Measurements from ENCODE around the gene TRIM72.

TRIM72 gene

DNA sequence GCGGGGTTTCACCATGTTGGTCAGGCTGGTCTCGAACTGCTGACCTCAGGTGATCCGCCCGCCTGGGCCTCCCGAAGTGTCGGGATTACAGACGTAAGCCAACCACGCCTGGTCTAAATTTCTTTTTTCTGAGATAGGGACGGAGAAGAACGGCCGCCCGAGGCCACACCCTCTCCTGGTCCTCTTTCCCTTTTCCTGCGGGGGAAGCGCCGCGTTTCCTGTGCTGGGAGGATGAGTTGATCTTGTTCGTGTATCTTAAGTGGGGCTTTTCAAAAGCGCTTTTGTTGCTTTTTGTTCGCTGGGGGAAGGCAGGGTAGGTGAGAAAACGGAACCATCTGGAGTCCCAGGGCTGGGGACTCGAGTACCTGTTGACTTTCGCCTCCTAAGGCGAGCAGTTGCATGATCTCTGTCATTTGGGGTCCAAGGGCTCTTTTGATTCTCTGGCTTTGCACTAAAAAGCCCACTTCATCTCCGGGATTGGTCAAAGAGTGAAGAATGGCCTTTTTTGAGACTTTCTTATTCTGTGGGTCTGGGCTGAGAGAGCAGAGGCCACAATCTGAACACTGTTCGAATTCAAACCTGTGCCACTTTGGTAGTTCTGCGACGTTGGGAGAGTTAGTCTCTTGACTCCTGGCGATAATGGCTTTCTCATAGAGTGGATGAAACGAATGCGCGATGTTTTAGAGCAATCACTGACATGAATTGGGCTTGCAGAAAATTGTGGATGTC, 32.7 kb upstream of the TRIM72 start:
- H3K4me3 ChIP-seq (ENCODE audit: low read depth, low read length) = peak overlapping the region; percentile 95
- no peak for TF ChIP-seq CTCF (IDR thresholded peaks at IDR 0.05; ENCODE audit: low read depth, low read length)

GRCh38 chr16:31182391-31182790, 31.5 kb upstream of the TRIM72 start:
- peak overlapping the region; percentile 95 for H3K4me3 ChIP-seq (ENCODE audit: low read depth, low read length)
- TF ChIP-seq CTCF (IDR thresholded peaks at IDR 0.05; ENCODE audit: low read depth, low read length) = no peak

- H3K4me3 ChIP-seq (ENCODE audit: low read depth, low read length) = no peak overlapping the region
- TF ChIP-seq CTCF (IDR thresholded peaks at IDR 0.05; ENCODE audit: low read depth, low read length) = no peak
Observed at GRCh38 chr16:31183432-31184428, 30.2 kb upstream of the TRIM72 start.

DNA sequence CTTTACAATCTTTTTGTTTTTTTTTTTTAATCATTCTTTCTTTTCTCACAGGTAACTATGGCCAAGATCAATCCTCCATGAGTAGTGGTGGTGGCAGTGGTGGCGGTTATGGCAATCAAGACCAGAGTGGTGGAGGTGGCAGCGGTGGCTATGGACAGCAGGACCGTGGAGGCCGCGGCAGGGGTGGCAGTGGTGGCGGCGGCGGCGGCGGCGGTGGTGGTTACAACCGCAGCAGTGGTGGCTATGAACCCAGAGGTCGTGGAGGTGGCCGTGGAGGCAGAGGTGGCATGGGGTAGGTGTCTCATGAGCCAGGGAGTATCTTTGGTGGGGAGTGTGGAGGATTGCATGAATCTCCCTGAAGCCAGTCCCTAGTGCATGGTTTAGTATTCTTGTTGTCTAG, 29.0 kb upstream of the TRIM72 start:
- H3K4me3 ChIP-seq (ENCODE audit: low read depth, low read length) = no peak overlapping the region
- TF ChIP-seq CTCF (IDR thresholded peaks at IDR 0.05; ENCODE audit: low read depth, low read length) = no peak

DNA sequence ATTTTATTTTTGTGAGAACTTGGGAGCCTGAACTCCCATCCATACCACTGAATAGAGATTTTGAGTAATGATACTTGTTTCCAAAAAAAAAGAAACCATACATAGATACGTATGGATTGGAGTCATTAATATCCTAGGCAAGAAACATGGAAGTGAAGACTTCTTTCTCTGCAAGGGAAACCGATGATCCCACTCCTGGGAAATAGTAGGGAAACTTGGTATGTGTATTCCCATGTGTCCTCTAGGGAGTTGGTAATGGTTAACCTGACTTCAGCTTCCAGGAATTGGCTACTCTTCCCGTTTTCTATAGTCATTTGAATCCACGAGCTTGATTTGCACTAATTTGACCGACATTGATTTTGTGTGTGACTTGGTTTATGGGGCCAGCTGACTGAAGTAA, 28.6 kb upstream of the TRIM72 start:
- TF ChIP-seq CTCF (IDR thresholded peaks at IDR 0.05; ENCODE audit: low read depth, low read length) = no peak
- H3K4me3 ChIP-seq (ENCODE audit: low read depth, low read length) = no peak overlapping the region

DNA sequence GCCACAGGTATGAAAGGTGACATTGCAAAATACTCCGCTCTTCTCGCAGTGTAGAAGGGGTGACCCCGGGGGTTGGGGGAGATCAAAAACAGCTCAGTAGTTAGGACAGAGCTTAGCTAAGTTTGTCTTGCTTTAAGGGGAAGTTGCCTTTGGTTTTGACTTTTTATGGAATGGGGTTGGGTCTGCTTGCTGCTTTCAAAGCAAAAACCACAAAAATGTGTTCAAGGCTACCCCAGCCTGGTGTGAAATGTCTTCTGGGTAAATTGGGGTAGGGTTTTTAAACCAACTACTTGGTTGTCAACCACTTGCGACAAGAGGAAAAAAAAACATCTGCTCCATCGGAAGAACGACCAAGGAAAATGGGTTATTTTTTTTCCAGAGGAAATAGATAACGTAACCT, 27.7 kb upstream of the TRIM72 start:
- TF ChIP-seq CTCF (IDR thresholded peaks at IDR 0.05; ENCODE audit: low read depth, low read length) = no peak
- H3K4me3 ChIP-seq (ENCODE audit: low read depth, low read length) = no peak overlapping the region
